Measurements from ENCODE around the gene FHAD1.

The FHAD1 gene

GRCh38 chr1:15249081-15249480 lies 2.1 kb downstream of the FHAD1 start:
- DNase-seq = peak; percentile 86

- DNase-seq = no peak
These were observed 5.1 kb downstream of the FHAD1 start for GRCh38 chr1:15251857-15252835.

GRCh38 chr1:15254559-15254958 lies 7.5 kb downstream of the FHAD1 start:
- DNase-seq = no peak

DNA sequence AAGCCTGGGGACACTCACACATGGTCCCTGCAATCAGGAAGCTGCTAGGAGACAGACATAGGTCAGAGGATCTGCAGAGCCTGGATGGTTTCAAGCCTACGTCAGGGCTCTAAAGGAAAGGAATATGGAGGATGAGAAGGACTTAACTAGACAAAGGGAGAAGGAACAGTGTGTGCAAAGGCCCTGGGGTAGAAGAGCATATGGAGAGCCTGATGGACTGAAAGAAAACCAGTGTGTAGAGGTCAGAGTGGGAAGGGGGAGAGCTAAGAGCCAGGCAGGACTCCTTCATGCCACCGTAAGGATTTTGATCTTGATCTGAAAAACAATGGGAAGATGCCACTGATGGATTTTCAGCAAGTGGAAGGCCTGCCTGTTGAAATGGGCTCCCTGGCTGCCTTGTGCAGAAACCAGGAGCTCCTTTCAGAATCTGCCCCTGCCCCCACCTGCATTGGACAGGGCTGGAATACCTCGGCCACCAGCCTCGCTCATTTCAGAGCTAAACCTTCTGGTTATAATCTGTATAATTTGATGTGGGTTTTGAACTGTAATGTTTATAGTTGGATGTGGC lies 8.6 kb downstream of the FHAD1 start:
- no peak for DNase-seq

DNA sequence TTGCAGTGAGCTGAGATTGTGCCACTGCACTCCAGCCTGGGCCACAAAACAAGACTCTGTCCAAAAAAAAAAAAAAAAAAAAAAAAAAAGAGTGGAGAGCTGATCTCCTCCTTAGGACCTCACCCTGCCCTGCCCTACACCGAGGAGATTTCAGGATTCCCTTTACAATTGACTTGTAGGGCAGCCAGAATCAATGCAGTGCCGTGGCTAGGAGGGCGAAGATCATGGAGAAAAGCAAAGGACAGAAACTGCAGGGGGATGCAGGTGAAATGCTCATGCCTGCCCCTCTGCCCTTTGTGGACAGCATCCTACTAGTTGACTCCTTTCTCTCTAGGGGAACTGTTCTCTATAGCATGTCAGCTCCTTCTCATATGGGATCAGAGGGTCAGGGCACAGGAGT lies 9.6 kb downstream of the FHAD1 start:
- DNase-seq = no peak

GRCh38 chr1:15257309-15257708 lies 10.3 kb downstream of the FHAD1 start:
- no peak for DNase-seq

- DNase-seq = no peak
These were observed 12.0 kb downstream of the FHAD1 start for GRCh38 chr1:15258833-15259621.

DNA sequence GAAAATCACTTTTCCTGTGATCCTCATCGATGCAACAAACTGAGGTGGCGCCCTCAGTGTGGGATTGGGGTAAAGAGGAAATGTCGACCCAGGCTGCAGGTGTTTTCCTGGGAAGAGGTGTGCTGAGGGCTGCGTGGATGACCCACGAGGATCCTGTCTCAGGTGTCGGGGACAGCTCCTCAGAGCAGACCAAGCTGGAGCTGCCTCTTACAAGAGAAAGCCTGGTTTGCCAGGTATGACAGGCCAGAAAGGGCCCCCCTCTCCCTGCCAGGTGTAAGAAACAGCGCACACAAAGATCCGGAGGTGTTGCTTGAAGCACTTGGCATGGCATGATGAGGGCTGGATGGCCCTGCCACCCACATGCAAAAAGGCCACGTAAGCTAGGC lies 12.6 kb downstream of the FHAD1 start:
- DNase-seq = no peak

DNA sequence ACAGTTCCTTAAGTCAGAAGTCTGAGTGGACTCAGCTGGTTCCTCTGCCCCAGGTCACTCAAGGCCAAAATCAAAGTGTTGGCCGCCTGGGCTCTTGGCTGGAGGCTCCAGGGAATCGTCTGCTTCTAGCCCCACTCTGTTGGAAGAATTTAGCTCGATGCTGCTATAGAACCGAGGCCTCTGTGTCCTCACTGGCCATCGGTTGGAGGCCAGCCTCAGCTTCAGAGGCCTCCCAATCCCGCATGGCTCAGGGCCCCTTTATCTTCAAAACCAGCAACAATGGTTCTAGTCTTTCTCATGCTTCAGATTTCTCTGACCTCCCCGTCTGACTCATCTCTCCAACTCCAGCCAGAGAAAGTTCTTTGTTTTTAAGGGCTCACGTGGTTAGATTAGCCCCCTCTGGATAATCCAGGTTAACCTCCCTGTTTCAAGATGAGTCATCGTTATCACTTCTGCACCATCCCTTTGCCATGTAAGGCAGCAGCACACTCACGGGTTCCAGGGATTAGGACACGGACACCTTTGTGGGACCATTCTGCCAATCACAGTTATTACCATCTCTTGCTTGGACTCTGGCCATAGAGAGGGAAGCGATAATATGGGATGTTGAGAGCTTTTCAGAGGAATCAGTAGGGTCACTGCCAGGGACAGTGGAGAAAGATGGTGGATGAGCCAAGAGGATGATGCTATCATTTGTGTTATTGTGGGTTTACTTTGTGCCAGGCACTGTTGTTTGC lies 13.6 kb downstream of the FHAD1 start:
- DNase-seq = peak; percentile 26

DNA sequence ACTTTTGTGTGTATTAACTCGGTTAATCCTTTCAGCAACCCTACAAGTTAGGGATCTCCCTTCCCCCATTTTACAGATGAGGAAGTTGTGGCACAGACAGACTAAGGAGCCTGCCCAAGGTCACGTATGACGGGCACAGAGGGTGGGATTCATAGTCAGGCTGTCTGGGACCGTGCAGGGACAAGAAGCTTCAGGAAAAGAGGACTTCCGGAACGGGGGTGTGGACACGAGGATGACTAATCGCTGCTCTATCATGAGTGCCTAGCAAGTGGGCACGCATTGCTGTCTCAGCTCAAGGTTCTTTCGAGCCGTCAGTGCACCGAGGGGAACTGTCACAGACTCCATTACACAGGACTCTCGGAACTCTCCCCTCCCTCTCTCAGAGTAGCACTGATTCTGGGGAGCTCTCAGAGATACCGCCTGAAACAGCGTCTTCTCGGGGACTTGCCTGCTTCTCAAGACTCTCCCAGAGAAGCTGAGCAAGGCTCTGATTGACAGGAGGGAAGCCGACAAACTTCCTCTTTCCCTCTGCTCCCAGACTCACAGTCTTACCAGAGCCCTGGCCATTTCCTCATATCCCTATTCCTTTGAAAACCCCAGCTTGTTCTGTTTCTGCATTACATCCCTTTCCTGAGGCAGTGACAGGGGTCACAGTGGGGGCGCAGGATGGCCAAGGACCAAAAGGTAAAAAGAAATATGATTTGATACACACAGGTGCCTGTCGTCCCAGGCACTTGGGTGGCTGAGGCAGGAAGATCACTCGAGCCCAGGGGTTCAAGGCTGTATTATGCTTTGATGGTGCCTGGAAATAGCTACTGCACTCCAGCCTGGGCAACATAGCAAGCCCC lies 14.4 kb downstream of the FHAD1 start:
- peak; percentile 33 for DNase-seq

DNA sequence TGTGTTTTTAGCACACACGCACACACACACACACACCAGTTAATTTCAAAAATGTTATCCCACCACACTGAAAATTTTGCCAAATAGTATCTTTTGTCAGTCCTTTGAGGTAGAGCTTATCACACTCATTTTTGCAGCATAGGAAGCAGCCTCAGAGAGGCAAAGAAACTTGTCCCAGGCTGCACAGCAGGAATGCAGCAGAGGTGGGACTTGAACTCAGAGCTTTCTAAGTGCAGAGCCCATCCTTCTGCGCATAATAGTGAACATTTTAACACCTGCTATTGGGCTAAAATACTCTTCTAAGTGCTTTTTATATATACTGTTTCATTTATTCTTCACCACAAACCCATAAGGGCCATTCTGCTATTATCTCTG lies 15.0 kb downstream of the FHAD1 start:
- DNase-seq = no peak

- DNase-seq = no peak
These were observed 15.7 kb downstream of the FHAD1 start for GRCh38 chr1:15262706-15263105.

- no peak for DNase-seq
These were observed 17.7 kb downstream of the FHAD1 start for GRCh38 chr1:15264769-15265168.

DNA sequence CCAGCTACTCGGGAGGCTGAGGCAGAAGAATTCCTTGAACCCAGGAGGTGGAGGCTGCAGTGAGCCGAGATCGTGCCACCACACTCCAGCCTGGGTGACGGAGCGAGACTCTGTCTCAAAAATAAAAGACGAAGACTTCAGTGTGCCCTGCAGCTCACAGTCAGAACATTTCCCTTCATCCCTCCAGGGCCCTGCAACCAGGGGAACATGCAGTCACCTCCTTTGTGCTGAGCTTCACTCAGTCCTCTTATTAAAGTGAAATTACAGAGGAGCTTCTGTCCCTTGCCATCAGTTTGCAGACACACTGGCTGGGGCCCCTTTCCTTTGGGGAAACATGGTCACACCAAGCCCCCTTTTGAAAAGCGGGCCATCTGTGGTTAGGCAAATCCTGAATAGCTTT lies 24.2 kb downstream of the FHAD1 start:
- no peak for DNase-seq

- peak; percentile 76 for DNase-seq
These were observed 25.2 kb downstream of the FHAD1 start for GRCh38 chr1:15272009-15272781.

- no peak for DNase-seq
These were observed 25.7 kb downstream of the FHAD1 start for GRCh38 chr1:15272782-15273127.

DNA sequence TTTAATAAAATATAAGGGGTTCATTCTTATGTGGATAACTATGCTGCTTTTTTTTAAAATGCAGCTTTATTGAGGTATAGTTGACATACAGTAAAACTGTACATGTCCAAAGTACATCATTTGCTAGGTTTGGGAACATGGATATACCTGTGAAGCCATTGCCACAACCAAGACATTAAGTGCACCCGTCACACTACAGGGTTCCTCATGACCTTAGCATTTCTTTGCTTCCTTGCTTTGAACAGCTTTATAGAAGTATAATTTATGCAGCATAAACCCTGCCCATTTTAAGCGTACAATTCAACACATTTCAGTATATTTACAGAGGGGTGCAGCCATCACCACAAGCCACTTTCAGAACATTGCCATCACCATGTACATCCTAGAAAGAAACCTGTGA lies 26.3 kb downstream of the FHAD1 start:
- no peak for DNase-seq

DNA sequence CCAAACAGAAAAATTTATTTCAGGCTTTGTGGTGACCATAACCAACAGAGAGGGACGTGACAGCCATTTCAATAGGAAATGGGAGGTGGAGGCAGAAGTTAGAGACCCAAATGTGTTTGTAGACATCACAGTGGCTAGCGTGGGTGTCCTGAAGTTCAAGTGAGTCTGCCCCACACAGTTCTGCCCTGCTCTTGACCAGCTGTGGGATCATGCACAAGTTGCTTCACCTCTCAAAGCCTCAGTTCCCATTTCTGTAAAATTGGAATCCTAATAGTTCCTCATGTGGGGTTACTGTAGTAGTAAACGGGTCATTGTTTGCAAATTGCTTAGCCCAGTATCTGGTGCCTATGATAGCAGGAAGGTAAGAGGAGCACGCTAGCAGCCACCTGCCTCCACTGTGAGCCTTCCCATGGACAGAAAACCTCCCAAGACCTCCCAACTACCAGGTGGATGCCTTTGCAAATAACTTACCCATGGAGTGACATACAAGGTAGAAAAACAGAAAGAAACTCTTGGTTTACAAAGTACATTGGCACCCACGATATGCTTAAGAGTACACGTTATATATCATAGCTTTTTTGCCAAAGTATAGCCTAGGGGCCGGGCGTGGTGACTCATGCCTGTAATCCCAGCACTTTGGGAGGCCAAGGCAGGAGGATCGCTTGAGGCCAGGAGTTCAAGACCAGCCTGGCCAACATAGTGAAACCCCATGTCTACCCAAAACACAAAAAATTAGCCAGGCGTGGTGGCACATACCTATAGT lies 29.1 kb downstream of the FHAD1 start:
- no peak for DNase-seq

- no peak for DNase-seq
These were observed 29.8 kb downstream of the FHAD1 start for GRCh38 chr1:15276691-15277446.

DNA sequence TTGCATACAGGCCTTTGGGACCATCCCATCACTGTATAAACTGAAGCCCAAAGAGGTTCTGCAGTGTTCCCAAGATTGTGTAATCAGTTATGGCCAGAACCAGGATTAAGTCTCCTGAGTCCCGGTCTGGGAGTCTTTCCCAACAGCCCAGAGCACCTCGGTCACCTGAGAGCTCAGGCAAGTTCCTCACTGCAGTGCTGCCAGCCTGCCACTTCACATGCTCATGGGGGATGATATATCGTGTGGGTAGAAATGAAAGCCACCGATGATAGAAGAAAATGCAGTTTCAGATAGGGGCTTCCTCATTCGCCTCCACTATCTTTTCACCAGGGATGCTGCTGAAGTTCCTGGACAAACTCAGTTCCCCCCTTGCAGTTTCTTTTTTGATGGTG lies 30.4 kb downstream of the FHAD1 start:
- no peak for DNase-seq
